Tibial nerve (tissue), 4 donors: ENCODE data around the gene NAA60. TPM values are rescaled to one million over a fixed set of nuclear protein-coding genes. Genes with fewer than 3 reads are reported as not detected.

Experiments
- DNase-seq, 2 donors: peaks; one replicate each; pipeline ENCODE4 v3.0.0-alpha.2; 2019; ENCODE audit warnings: low spot score in 2 of 2
- H3K27ac ChIP-seq, 4 donors: fragments of 200-600 bp; sonication (generic) in 3 of 4; one replicate each; pipeline ENCODE4 v1.5.1; 2017 to 2019; ENCODE audit warnings: mild to moderate bottlenecking in 1 of 4
- H3K27me3 ChIP-seq, 2 donors: fragments of 200-600 bp; sonication (generic) in 1 of 2; one replicate each; pipeline versions ENCODE4 v1.5.1 to v1.6.0; 2017 to 2019
- H3K36me3 ChIP-seq, 3 donors: fragments of 200-600 bp; sonication (generic); one replicate each; pipeline ENCODE4 v1.5.1; 2018 to 2019
- H3K4me1 ChIP-seq, 4 donors: fragments of 200-600 bp; sonication (generic) in 3 of 4; one replicate each; pipeline ENCODE4 v1.5.1; 2017 to 2019
- H3K4me3 ChIP-seq, 4 donors: fragments of 200-600 bp; sonication (generic) in 3 of 4; one replicate each; pipeline ENCODE4 v1.5.1; 2017 to 2019; ENCODE audit warnings: mild to moderate bottlenecking in 1 of 4, moderate library complexity in 1 of 4
- H3K9me3 ChIP-seq, 4 donors: fragments of 200-600 bp; sonication (generic) in 3 of 4; one replicate each; pipeline ENCODE4 v1.5.1; 2017 to 2019
- CTCF ChIP-seq, 5 experiments: fragments of 200-600 bp in 3 of 5; fragments of 450-650 bp in 2 of 5; sonication (generic) in 3 of 5; IDR thresholded peaks; one replicate each; pipeline ENCODE4 v1.5.1; 2016 to 2019; ENCODE audit warnings: antibody characterized with exemption in 5 of 5, mild to moderate bottlenecking in 3 of 5, moderate library complexity in 2 of 5
- EP300 ChIP-seq, 2 donors: sonication (generic); formaldehyde crosslinking; IDR thresholded peaks; one replicate each; pipeline ENCODE4 v1.6.1; 2017; ENCODE audit warnings: antibody characterized with exemption in 2 of 2, mild to moderate bottlenecking in 1 of 2
- POLR2A ChIP-seq, 2 donors: fragments of 450-650 bp; IDR thresholded peaks; one replicate each; pipeline ENCODE4 v1.6.1; 2017; ENCODE audit warnings: antibody characterized with exemption in 2 of 2, mild to moderate bottlenecking in 2 of 2, moderate library complexity in 2 of 2
- WGBS, 2 donors: methylation state at CpG; one replicate each; pipeline ENCODE4 v1.1.5; 2018; 5-methylcytosine and 5-hydroxymethylcytosine counted together
- total RNA-seq, 4 donors: library from RNA; depleted of rRNA; stranded (reverse); fragments of >200 nt; gene quantifications; one replicate each; pipeline ENCODE4 v1.1.0, GENCODE V29; 2016

NAA60 gene
- total RNA-seq, 4 donors from 2014 or later: 27.6 to 37.8 (median 28.0) TPM

GRCh38 chr16:3479654-3480216, 36.3 kb downstream of the NAA60 start:
- Histone ChIP-seq H3K9me3 (no peaks in the 10 kb centered on the region), H3K4me1 (peaks cover 0 to 3% (median 0%) of the 10 kb centered on the region in 4 donors), H3K4me3 (no peak overlapping the region), H3K27me3 (no peaks in the 10 kb centered on the region), H3K36me3 (peaks cover 0 to 85% (median 35%) of the 10 kb centered on the region in 3 donors), H3K27ac (no peak overlapping the region)
- TF ChIP-seq EP300 (IDR thresholded peaks at IDR 0.05) (no peak), CTCF (IDR thresholded peaks at IDR 0.05) (no peak), POLR2A (IDR thresholded peaks at IDR 0.05) (no peak)
- no peak for DNase-seq
- WGBS, 2 donors: 86 to 89% methylated on average over 12 of the region's 12 CpGs

GRCh38 chr16:3480901-3481695, 37.6 kb downstream of the NAA60 start:
- Histone ChIP-seq H3K36me3 (peaks cover 0 to 93% (median 47%) of the 10 kb centered on the region in 3 donors), H3K27ac (no peak overlapping the region), H3K4me3 (no peak overlapping the region), H3K9me3 (no peaks in the 10 kb centered on the region), H3K27me3 (no peaks in the 10 kb centered on the region), H3K4me1 (peaks cover 0 to 3% (median 0%) of the 10 kb centered on the region in 4 donors)
- TF ChIP-seq POLR2A (IDR thresholded peaks at IDR 0.05) (no peak), EP300 (IDR thresholded peaks at IDR 0.05) (no peak), CTCF (IDR thresholded peaks at IDR 0.05) (no peak)
- 72 to 83% methylated on average over 14 to 17 of the region's 18 CpGs for WGBS, 2 donors
- DNase-seq: no peak

- WGBS, 2 donors: 81 to 87% methylated on average over 31 to 32 of the region's 32 CpGs
- H3K36me3 ChIP-seq: peaks cover 0 to 97% (median 48%) of the 10 kb centered on the region in 3 donors
Observed at GRCh38 chr16:3481696-3482658, 38.5 kb downstream of the NAA60 start.

GRCh38 chr16:3482659-3483241, 39.3 kb downstream of the NAA60 start:
- H3K4me1 ChIP-seq: peaks cover 0 to 3% (median 0%) of the 10 kb centered on the region in 4 donors
- WGBS, 2 donors: 90 to 91% methylated on average over 18 of the region's 18 CpGs
- H3K9me3 ChIP-seq: no peaks in the 10 kb centered on the region
- peaks cover 0 to 99% (median 48%) of the 10 kb centered on the region in 3 donors for H3K36me3 ChIP-seq
- no peak overlapping the region for H3K27ac ChIP-seq
- no peak overlapping the region for H3K4me3 ChIP-seq
- H3K27me3 ChIP-seq: no peaks in the 10 kb centered on the region
- TF ChIP-seq POLR2A (IDR thresholded peaks at IDR 0.05) (no peak), EP300 (IDR thresholded peaks at IDR 0.05) (no peak), CTCF (IDR thresholded peaks at IDR 0.05) (no peak)
- no peak for DNase-seq

More at GRCh38 chr16:3481696-3482658, 38.5 kb downstream of the NAA60 start:
- DNase-seq: no peak
- no peak for TF ChIP-seq EP300 (IDR thresholded peaks at IDR 0.05)
- no peak for TF ChIP-seq POLR2A (IDR thresholded peaks at IDR 0.05)
- TF ChIP-seq CTCF (IDR thresholded peaks at IDR 0.05): no peak
- Histone ChIP-seq H3K4me3 (no peak overlapping the region), H3K27me3 (no peaks in the 10 kb centered on the region), H3K9me3 (no peaks in the 10 kb centered on the region), H3K4me1 (peaks cover 0 to 3% (median 0%) of the 10 kb centered on the region in 4 donors), H3K27ac (no peak overlapping the region)
